Astrocyte (in vitro differentiated cells and primary cell): ENCODE results near the gene SLC39A7. TPM values are rescaled to one million over a fixed set of nuclear protein-coding genes. Genes with fewer than 3 reads are reported as not detected.

Experiments used
- DNase-seq: peaks from one replicate; pipeline ENCODE4 v3.0.0-alpha.2; 2010; ENCODE audit warnings: low read depth
- FAIRE-seq: peaks from 2 replicates; lab custom pipeline; 2011; peaks lifted over from hg19 to GRCh38; lab: Jason Lieb, UNC
- H2AFZ ChIP-seq: 2 replicates; pipeline ENCODE4 v1.6.0; 2012; ENCODE audit warnings: low read depth, low read length, inconsistent platforms
- H3K27ac ChIP-seq: 2 replicates; pipeline ENCODE4 v1.5.1; 2011; ENCODE audit warnings: low read depth, low read length, inconsistent platforms
- H3K27me3 ChIP-seq: 2 replicates; pipeline ENCODE4 v1.6.0; 2011; ENCODE audit warnings: low read length, inconsistent platforms; ENCODE audit not compliant: insufficient read depth
- H3K36me3 ChIP-seq: 2 replicates; pipeline ENCODE4 v1.5.1; 2011; ENCODE audit warnings: low read length, inconsistent platforms; ENCODE audit not compliant: insufficient read depth
- H3K4me1 ChIP-seq: 2 replicates; pipeline ENCODE4 v1.5.1; 2011; ENCODE audit warnings: low read length, inconsistent platforms; ENCODE audit not compliant: insufficient read depth
- H3K4me2 ChIP-seq: 2 replicates; pipeline ENCODE4 v1.6.0; 2012; ENCODE audit warnings: low read length, inconsistent platforms
- H3K4me3 ChIP-seq: 2 replicates; pipeline ENCODE4 v1.5.1; 2011; ENCODE audit warnings: low read depth, mild to moderate bottlenecking, low read length, inconsistent platforms; ENCODE audit not compliant: insufficient read depth
- H3K79me2 ChIP-seq: 2 replicates; pipeline ENCODE4 v1.6.0; 2012; ENCODE audit warnings: mild to moderate bottlenecking, low read length, inconsistent platforms; ENCODE audit not compliant: insufficient read depth
- H3K9ac ChIP-seq: 2 replicates; pipeline ENCODE4 v1.6.0; 2012; ENCODE audit warnings: mild to moderate bottlenecking, low read length, inconsistent platforms
- H3K9me3 ChIP-seq: 2 replicates; pipeline ENCODE4 v1.5.1; 2012; ENCODE audit warnings: low read depth, mild to moderate bottlenecking, low read length, inconsistent platforms; ENCODE audit not compliant: insufficient read depth
- H4K20me1 ChIP-seq: 2 replicates; pipeline ENCODE4 v1.6.0; 2012; ENCODE audit warnings: low read length, inconsistent platforms; ENCODE audit not compliant: insufficient read depth
- H3K27ac Mint-ChIP-seq: one replicate; pipeline ENCODE4 v1.8.0; 2021; ENCODE audit warnings: mild to moderate bottlenecking, mixed read lengths; ENCODE audit not compliant: unreplicated experiment
- H3K27me3 Mint-ChIP-seq: one replicate; pipeline ENCODE4 v1.8.0; 2021; ENCODE audit warnings: low read depth, mixed read lengths; ENCODE audit not compliant: unreplicated experiment
- H3K36me3 Mint-ChIP-seq: one replicate; pipeline ENCODE4 v1.8.0; 2021; ENCODE audit warnings: low read depth, mixed read lengths; ENCODE audit not compliant: unreplicated experiment
- H3K4me1 Mint-ChIP-seq: one replicate; pipeline ENCODE4 v1.8.0; 2021; ENCODE audit warnings: low read depth, mixed read lengths; ENCODE audit not compliant: unreplicated experiment
- H3K4me3 Mint-ChIP-seq: one replicate; pipeline ENCODE4 v1.8.0; 2021; ENCODE audit warnings: mild to moderate bottlenecking, moderate library complexity, mixed read lengths; ENCODE audit not compliant: unreplicated experiment
- H3K9me3 Mint-ChIP-seq: one replicate; pipeline ENCODE4 v1.8.0; 2021; ENCODE audit warnings: mild to moderate bottlenecking, mixed read lengths; ENCODE audit not compliant: unreplicated experiment
- EZH2 ChIP-seq: IDR thresholded peaks from 2 replicates; pipeline ENCODE4 v1.6.1; 2012; ENCODE audit warnings: mild to moderate bottlenecking, low read length, inconsistent platforms; ENCODE audit not compliant: insufficient read depth
- total RNA-seq: library from RNA; stranded (reverse); gene quantifications from 2 replicates; pipeline ENCODE4 v1.2.1, GENCODE V29; 2021
- TF ChIP-seq, protein P1 (sequence below): IDR thresholded peaks from 2 replicates; pipeline ENCODE4 v1.5.1; 2011; ENCODE audit warnings: low read depth, mild to moderate bottlenecking, inconsistent platforms, low read length, moderate library complexity; ENCODE audit not compliant: insufficient read depth

Gene SLC39A7
- total RNA-seq, 1 donor from 2014 or later = 150 TPM

DNA sequence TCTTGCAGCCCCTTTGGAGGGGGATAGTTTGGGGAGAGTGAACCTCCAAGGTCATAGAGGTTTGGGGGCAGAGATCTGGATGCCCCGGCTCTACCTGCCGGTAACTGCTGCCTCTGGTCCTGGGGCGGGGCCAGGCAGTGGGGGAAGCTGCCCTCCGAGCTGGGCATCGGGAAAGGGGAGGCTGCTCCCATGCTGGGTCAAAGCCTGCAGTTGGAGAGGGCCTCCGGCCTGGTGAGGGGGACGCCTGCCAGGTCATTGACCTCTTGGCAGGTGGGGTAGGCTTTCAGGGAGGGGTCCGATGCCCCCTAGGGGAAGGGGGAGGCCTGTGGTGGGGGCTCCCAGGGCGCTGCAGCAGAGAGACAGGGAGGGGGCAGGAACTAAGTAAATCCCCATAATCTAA, 15.5 kb upstream of the SLC39A7 start:
- DNase-seq (no peak), FAIRE-seq (no peak)
- TF ChIP-seq, protein P1, sequence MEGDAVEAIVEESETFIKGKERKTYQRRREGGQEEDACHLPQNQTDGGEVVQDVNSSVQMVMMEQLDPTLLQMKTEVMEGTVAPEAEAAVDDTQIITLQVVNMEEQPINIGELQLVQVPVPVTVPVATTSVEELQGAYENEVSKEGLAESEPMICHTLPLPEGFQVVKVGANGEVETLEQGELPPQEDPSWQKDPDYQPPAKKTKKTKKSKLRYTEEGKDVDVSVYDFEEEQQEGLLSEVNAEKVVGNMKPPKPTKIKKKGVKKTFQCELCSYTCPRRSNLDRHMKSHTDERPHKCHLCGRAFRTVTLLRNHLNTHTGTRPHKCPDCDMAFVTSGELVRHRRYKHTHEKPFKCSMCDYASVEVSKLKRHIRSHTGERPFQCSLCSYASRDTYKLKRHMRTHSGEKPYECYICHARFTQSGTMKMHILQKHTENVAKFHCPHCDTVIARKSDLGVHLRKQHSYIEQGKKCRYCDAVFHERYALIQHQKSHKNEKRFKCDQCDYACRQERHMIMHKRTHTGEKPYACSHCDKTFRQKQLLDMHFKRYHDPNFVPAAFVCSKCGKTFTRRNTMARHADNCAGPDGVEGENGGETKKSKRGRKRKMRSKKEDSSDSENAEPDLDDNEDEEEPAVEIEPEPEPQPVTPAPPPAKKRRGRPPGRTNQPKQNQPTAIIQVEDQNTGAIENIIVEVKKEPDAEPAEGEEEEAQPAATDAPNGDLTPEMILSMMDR = no peak
- no peak for TF ChIP-seq EZH2
- H3K79me2 ChIP-seq = no peaks in the 10 kb centered on the region
- H3K9me3 ChIP-seq = no peaks in the 10 kb centered on the region
- H3K27ac ChIP-seq = no peak overlapping the region
- H3K27ac Mint-ChIP-seq = no peak overlapping the region
- H2AFZ ChIP-seq = no peak overlapping the region
- H3K36me3 ChIP-seq = no peaks in the 10 kb centered on the region
- H3K4me1 ChIP-seq = no peaks in the 10 kb centered on the region
- peaks cover under 1% of the 10 kb centered on the region for H3K4me1 Mint-ChIP-seq
- peaks cover 24% of the 10 kb centered on the region for H3K27me3 Mint-ChIP-seq
- H3K9me3 Mint-ChIP-seq = peaks cover 2% of the 10 kb centered on the region
- H3K4me3 ChIP-seq = no peak overlapping the region
- no peaks in the 10 kb centered on the region for H3K27me3 ChIP-seq
- H3K4me3 Mint-ChIP-seq = no peak overlapping the region
- no peaks in the 10 kb centered on the region for H4K20me1 ChIP-seq
- no peak overlapping the region for H3K4me2 ChIP-seq
- H3K36me3 Mint-ChIP-seq = peaks cover 7% of the 10 kb centered on the region
- H3K9ac ChIP-seq = no peak overlapping the region

DNA sequence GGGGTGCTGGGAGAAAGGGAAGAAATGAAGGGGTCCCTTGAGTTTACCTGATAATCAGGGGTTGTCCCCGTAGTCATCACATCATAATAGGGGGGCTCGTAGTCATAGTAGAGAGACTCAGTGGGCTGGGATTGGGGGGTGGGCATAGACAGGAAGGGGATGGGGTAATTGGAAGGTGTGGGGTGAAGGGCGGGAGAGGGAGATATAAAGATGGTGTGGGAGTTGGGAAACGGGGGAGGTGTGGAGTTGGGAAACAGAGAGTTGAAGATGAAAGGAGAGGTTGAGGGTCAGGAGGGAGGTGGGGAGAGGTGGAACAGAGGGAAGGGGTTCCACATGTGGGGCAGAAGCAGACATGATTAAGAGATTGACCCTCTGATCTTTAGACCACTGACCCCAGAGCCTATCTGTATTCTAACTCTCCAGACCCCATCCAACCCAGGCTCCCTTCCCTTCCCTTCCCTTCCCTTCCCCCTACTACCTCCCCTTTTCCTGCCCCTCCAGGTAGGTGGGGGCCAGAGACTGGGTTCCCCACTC, 14.9 kb upstream of the SLC39A7 start:
- peaks cover 2% of the 10 kb centered on the region for H3K4me1 Mint-ChIP-seq
- H3K4me3 Mint-ChIP-seq = no peak overlapping the region
- H3K36me3 Mint-ChIP-seq = peaks cover 8% of the 10 kb centered on the region
- H4K20me1 ChIP-seq = no peaks in the 10 kb centered on the region
- H3K4me3 ChIP-seq = no peak overlapping the region
- FAIRE-seq (no peak), DNase-seq (no peak)
- no peaks in the 10 kb centered on the region for H3K9me3 ChIP-seq
- H3K27me3 Mint-ChIP-seq = peaks cover 28% of the 10 kb centered on the region
- no peak overlapping the region for H2AFZ ChIP-seq
- H3K79me2 ChIP-seq = no peaks in the 10 kb centered on the region
- H3K27ac ChIP-seq = no peak overlapping the region
- no peaks in the 10 kb centered on the region for H3K4me1 ChIP-seq
- H3K9me3 Mint-ChIP-seq = peaks cover 2% of the 10 kb centered on the region
- H3K27me3 ChIP-seq = no peaks in the 10 kb centered on the region
- no peak overlapping the region for H3K9ac ChIP-seq
- no peak for TF ChIP-seq EZH2
- TF ChIP-seq, protein P1 = no peak
- no peak overlapping the region for H3K4me2 ChIP-seq
- H3K36me3 ChIP-seq = no peaks in the 10 kb centered on the region
- H3K27ac Mint-ChIP-seq = no peak overlapping the region

DNA sequence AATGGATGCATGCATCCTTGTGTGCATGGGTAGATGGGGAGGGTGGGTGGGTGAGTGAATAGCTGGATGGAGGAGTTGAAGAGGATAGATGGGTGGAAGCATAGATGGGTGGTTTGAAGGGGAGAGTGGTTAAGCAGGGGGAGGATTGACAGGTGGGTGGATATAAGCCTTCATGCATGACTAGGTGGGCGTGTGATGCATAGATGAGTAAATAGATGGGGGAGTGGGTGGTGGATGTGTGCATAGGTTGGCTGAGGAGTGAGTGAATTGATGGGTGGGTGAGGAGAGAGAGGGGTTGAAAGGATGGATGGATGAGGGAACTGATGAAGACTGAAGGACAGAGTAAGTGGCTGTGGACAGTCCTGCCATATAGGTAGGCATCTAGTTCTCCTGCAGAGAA, 12.9 kb upstream of the SLC39A7 start:
- H3K9ac ChIP-seq = no peak overlapping the region
- no peaks in the 10 kb centered on the region for H3K4me1 ChIP-seq
- H3K9me3 ChIP-seq = no peaks in the 10 kb centered on the region
- no peaks in the 10 kb centered on the region for H3K36me3 ChIP-seq
- peaks cover 5% of the 10 kb centered on the region for H4K20me1 ChIP-seq
- DNase-seq (no peak), FAIRE-seq (no peak)
- TF ChIP-seq EZH2 = no peak
- TF ChIP-seq, protein P1 = no peak
- H3K36me3 Mint-ChIP-seq = peaks cover 5% of the 10 kb centered on the region
- H3K27ac ChIP-seq = no peak overlapping the region
- H3K4me1 Mint-ChIP-seq = peaks cover 2% of the 10 kb centered on the region
- H3K79me2 ChIP-seq = no peaks in the 10 kb centered on the region
- H3K4me3 Mint-ChIP-seq = no peak overlapping the region
- peaks cover 4% of the 10 kb centered on the region for H3K9me3 Mint-ChIP-seq
- H3K27me3 ChIP-seq = peaks cover 13% of the 10 kb centered on the region
- H3K27me3 Mint-ChIP-seq = peaks cover 37% of the 10 kb centered on the region
- no peak overlapping the region for H3K4me2 ChIP-seq
- H3K27ac Mint-ChIP-seq = no peak overlapping the region
- no peak overlapping the region for H2AFZ ChIP-seq
- H3K4me3 ChIP-seq = no peak overlapping the region
